HepG2 (cell line): ENCODE results near the gene VAMP5.

Experiments used
- SMAD1 ChIP-seq: sonication (generic); formaldehyde crosslinking; IDR thresholded peaks from 2 replicates; pipeline ENCODE4 v1.4.0; 2020; ENCODE audit warnings: missing genetic modification reagents, low read depth, mild to moderate bottlenecking, borderline replicate concordance
- ZNF274 ChIP-seq: sonication (generic); formaldehyde crosslinking; IDR thresholded peaks from 2 replicates; pipeline ENCODE4 v1.5.1; 2020; ENCODE audit warnings: mild to moderate bottlenecking, missing genetic modification reagents
- ZNF850 ChIP-seq: sonication (generic); formaldehyde crosslinking; conservative IDR thresholded peaks from 2 replicates; pipeline ENCODE4 v1.9.0; 2021; ENCODE audit warnings: mild to moderate bottlenecking, missing genetic modification reagents
- TF ChIP-seq, protein P1 (sequence below): sonication (generic); formaldehyde crosslinking; IDR thresholded peaks from 2 replicates; pipeline ENCODE4 v1.8.0; 2022; ENCODE audit warnings: mild to moderate bottlenecking, missing genetic modification reagents; ENCODE audit not compliant: insufficient replicate concordance

DNA sequence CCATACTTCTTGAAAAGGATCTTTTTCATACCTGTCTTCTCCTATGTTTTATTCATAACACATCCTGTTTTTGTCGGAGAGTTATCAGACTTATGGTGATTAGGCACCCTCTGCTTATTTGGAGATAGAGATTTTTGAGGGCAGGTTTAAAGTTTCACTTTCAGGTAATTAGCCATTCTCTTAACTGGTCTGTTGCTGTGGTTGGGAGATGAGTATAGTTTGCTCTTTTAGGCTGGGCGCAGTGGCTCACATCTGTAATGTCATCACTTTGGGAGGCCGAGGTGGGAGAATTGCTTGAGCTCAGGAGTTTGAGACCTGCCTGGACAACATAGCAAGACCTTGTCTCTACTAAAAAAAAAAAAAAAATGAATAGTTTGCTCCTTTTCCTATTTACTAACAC is 58.5 kb downstream of the VAMP5 start:
- TF ChIP-seq ZNF850 (no peak), SMAD1 (CRISPR knock-in tag) (no peak), ZNF274 (CRISPR knock-in tag) (no peak)
- TF ChIP-seq, protein P1, sequence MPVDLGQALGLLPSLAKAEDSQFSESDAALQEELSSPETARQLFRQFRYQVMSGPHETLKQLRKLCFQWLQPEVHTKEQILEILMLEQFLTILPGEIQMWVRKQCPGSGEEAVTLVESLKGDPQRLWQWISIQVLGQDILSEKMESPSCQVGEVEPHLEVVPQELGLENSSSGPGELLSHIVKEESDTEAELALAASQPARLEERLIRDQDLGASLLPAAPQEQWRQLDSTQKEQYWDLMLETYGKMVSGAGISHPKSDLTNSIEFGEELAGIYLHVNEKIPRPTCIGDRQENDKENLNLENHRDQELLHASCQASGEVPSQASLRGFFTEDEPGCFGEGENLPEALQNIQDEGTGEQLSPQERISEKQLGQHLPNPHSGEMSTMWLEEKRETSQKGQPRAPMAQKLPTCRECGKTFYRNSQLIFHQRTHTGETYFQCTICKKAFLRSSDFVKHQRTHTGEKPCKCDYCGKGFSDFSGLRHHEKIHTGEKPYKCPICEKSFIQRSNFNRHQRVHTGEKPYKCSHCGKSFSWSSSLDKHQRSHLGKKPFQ (CRISPR knock-in tag), result no peak
